ENCODE data around the gene SLC4A2.

SLC4A2 gene

GRCh38 chr7:151094675-151095074 is 35.3 kb downstream of the SLC4A2 start:
- DNase-seq (ENCODE audit: low read depth in 2 of 2): no peak

- DNase-seq (ENCODE audit: low read depth in 2 of 2): no peak
These were observed 35.9 kb downstream of the SLC4A2 start for GRCh38 chr7:151095123-151095797.

DNA sequence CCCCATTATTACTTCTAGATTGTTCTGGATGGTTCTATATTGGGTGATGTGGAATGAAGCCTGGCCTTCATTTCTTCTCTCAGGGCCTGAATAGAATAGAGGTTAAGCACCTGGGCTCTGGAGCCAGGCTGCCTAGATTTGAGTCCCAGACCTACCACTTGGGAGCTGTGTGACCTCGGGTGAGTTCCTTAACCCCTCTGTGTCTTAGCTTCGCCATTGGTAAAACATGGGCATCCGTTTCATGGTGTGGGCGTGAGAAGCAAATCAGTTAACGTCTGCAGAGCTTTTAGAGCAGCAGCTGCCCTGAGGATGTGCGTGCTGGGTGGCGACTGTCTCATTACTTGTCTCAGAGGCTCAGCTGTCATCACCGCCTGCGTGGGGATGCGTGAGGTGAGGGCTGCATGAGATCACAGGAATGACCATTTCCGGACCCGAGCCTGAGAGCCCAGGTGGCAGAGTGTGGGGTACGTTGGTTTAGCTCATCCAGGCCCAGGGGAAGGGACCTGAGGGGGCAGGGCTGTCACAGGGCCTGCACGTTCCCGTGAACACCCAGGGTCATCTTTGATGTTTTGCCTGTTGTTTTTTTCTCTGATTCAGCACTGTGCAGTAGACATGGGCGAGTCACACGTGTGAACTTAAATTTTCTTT is 36.6 kb downstream of the SLC4A2 start:
- DNase-seq (ENCODE audit: low read depth in 2 of 2): no peak

DNA sequence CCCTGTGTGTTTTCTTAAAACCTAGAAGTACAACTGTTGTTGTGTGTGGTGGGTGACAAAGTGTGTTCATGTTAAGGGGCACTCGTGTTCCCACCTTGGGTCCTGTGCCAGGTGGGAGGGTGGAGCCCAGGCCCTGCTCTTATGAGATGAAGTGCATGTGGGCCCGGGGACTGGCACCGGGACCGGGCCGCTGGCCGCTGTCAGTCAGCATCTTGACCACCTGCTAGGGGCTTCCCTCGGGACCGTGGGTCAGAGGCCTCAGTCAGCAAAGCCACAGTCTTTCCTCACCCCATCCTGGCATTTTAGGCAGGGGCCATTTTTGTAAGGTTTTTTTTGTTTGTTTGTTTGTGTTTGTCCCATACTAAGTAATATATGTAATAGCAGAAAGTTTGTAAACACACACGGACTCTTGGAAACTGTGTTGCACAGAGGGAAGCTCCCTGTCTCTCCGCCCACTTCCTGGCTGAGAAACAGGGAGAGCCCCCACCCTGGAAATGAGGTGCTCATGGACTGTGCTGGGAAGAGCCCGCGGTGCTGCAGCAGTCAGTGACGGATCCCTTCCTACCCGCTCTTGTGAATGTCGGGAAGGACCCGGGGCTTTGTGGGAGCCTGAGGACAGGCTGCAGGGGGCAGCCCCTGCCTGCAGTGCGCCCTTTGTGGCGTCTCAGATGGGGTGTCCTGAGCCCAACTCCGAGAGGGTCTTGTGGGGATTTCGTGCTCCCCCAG is 40.3 kb downstream of the SLC4A2 start:
- no peak for DNase-seq (ENCODE audit: low read depth in 2 of 2)

GRCh38 chr7:151100921-151101320 is 41.5 kb downstream of the SLC4A2 start:
- DNase-seq (ENCODE audit: low read depth in 2 of 2): no peak

DNA sequence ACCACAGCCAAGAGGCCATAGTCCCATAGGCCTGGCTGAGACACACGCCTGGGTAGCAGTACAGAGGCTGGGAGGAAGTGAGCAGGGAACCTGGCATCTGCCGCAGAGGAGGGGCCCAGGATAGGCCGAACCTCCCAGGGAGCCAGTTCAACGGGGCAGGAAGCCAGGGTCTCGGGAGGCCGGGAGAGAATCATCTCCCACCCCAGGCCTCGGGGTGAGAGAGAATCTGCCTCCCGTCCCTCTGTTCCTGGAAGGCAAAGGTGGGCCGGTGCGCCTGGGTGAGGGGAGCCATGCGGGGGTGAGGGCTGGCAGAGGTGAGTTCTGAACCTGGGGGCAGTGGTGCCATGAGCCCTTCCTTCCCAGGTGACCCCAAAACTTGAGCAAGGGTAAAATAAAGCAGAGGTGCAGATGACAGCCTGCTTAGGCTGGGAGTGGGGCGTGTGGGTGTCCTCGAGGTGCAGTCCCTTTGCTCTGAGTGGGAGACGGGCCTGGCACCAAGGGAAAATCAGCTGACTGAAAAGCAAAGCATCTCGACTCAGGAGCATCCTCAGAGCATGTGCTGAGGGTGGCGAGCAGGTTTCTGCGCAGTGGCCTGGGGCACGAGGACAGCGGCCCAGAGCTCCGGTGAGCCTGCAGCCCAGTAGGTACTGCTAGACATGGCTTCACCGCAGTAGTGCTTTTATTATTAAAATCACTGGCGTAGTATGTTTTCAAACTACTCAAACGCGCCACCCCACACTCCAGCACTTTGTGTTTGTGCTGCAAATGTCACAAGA is 42.4 kb downstream of the SLC4A2 start:
- DNase-seq (ENCODE audit: low read depth in 2 of 2): no peak

DNA sequence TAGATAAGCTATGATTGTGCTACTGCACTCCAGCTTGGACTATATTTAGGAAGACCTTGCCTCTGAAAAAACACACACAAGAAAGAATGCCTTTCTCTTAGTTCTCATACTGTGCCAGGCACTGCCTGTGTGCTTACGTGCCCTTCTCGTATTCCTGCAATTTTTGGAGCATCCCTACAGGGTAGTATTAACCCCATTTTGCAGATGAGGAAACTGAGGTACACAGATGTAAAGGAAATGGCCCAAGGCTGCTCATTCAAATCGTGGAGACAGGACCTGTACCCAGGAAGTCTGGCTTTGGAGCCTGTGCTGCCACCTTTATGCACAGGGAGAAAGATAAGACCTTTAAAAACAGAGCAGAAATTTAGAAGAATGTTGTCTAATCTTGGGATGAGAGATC is 43.6 kb downstream of the SLC4A2 start:
- no peak for DNase-seq (ENCODE audit: low read depth in 2 of 2)

- no peak for DNase-seq (ENCODE audit: low read depth in 2 of 2)
These were observed 44.6 kb downstream of the SLC4A2 start for GRCh38 chr7:151103973-151104372.

- no peak for DNase-seq (ENCODE audit: low read depth in 2 of 2)
These were observed 45.2 kb downstream of the SLC4A2 start for GRCh38 chr7:151104411-151105235.

DNA sequence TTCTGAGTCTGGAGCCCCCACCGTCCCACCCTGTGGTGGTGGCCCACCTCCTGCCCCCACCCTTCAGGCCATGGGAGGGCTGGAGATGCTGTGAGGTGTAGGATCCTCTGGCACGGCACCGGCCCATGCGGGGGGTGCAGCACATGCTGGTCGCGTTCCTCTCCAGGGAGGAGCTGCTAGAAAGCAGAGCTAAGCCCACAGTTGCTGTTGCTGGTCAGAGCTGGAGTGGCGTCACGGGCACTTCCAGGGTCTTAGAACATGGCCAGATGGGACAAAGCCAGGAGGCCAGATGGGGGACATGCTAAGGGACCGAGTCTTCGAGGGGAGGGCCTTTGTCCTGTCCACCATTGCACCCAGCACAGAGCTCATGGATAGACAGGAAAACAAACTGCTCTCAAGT is 48.5 kb downstream of the SLC4A2 start:
- no peak for DNase-seq (ENCODE audit: low read depth in 2 of 2)

GRCh38 chr7:151109094-151110048 is 50.0 kb downstream of the SLC4A2 start:
- no peak for DNase-seq (ENCODE audit: low read depth in 2 of 2)

GRCh38 chr7:151110236-151110940 is 51.0 kb downstream of the SLC4A2 start:
- DNase-seq (ENCODE audit: low read depth in 2 of 2): no peak

GRCh38 chr7:151110941-151111645 is 51.7 kb downstream of the SLC4A2 start:
- DNase-seq (ENCODE audit: low read depth in 2 of 2): peak; percentile 60 to 72

GRCh38 chr7:151113344-151114150 is 54.2 kb downstream of the SLC4A2 start:
- DNase-seq (ENCODE audit: low read depth in 2 of 2): no peak

DNA sequence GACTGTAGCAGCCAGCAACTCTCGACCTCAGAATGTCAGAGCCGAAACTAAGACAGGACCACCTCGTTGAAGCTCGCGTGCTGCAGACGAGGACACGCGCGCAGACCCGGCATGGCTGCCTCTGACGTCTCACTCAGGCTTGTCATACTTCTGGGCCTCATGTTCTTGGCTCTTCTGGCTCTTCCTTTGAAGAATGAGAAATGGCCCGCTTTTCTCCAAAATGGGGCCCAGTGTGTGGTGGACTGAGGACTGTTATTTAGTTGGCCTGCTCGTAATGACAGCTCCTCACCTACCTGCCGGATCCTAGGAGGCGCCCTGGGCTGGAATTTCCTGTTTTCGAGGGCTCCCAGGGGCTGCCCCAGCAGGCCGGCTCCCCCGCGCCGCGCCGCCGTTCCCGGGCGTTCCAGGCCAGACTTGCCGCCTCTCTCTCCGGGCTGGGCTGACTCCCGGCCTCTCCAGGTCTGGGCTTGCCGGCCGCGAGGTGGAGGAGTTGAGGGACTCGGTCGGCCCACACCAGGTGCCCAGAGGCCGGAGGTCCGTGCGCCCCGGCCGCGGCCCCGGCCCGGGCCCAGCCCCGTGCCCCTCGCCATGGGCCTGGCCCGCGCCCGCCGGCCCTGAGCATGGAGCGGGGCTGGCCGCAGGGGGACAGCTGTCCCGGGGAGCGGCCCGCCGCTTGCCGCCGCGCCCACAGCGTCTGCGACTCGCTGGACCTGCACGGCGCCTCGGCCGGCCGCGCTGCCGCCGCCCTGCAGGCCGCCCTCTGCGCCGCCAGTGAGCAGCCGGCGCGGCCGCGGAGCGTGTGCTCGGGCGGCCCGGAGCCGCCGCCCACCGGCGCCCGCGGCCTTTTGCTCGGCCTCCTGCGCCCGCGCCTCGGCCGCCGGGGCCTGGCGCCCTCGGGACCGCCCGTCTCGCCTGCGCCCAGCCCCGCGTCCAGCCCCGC is 55.0 kb downstream of the SLC4A2 start:
- no peak for DNase-seq (ENCODE audit: low read depth in 2 of 2)

GRCh38 chr7:151115121-151115835 is 55.9 kb downstream of the SLC4A2 start:
- DNase-seq (ENCODE audit: low read depth in 2 of 2): peak; percentile 21 to 47

Measured in stimulated activated CD4-positive, alpha-beta T cell treated with anti-CD3 and anti-CD28 coated beads, Interleukin-1b, Interleukin-23, amount 100 ng/mL, for 4 hours (primary cell).